K562 (cell line): ENCODE data around the gene ELF3. TPM values are rescaled to one million over a fixed set of nuclear protein-coding genes. Genes with fewer than 3 reads are reported as not detected.
A peak's percentile ranks its signal among the peaks of the same experiment; 100 is the strongest.

ENCODE experiments used
- ATAC-seq: fragments of 200-7000 bp; cut with Tn5 transposase; 3 replicates; pipeline ENCODE4 v1.9.1; 2020; ENCODE audit warnings: moderate library complexity
- BruUV-seq: library from RNA; stranded (reverse); fragments of 400-500 nt; replicated peaks from 2 replicates; lab custom pipeline; 2021; lab: Mats Ljungman, UMichigan
- CTCF ChIA-PET: fragments of 300-600 bp; formaldehyde crosslinking; extraction: SDS; loops from one replicate; lab custom pipeline; 2021; ENCODE audit warnings: low intra/inter-chr PET ratio; lab: Yijun Ruan, JAX
- POLR2A ChIA-PET: fragments of 300-600, 350-650 bp; sonication (Branson Sonifier 250); formaldehyde crosslinking; extraction: SDS; loops from one replicate; lab custom pipeline; 2021; ENCODE audit warnings: antibody characterized with exemption, inconsistent platforms; lab: Yijun Ruan, JAX
- DNase-seq, 4 experiments: peaks; one replicate each; pipeline versions ENCODE4 v3.0.0 to v3.0.0-alpha.2; 2011 to 2018; ENCODE audit warnings: low spot score in 3 of 4, mixed read lengths in 3 of 4; ENCODE audit errors: extremely low read depth in 1 of 4
- FAIRE-seq: peaks from 2 replicates; lab custom pipeline; 2011; peaks lifted over from hg19 to GRCh38; lab: Jason Lieb, UNC
- H2AFZ ChIP-seq: 2 replicates; pipeline ENCODE4 v1.6.0; 2011; ENCODE audit warnings: low read depth, low read length, control low read depth, inconsistent platforms
- H3K27ac ChIP-seq: fragments of 200-600 bp; 3 replicates; pipeline ENCODE4 v1.8.0; 2011; ENCODE audit warnings: low read depth, mild to moderate bottlenecking, control low read depth, inconsistent platforms, low read length, moderate library complexity, mixed read lengths; ENCODE audit errors: extremely low read depth
- H3K27me3 ChIP-seq, 2 experiments: fragments of 300-600 bp in 1 of 2; 2 replicates in 1 of 2; 3 replicates in 1 of 2; pipeline versions ENCODE4 v1.6.0 to v1.8.0; 2011; ENCODE audit warnings: inconsistent platforms in 2 of 2, low read length in 2 of 2, mild to moderate bottlenecking in 1 of 2, mixed read lengths in 1 of 2, moderate library complexity in 1 of 2; ENCODE audit not compliant: control insufficient read depth in 2 of 2, insufficient read depth in 2 of 2
- H3K36me3 ChIP-seq: fragments of 300-600 bp; 3 replicates; pipeline ENCODE4 v1.8.0; 2011; ENCODE audit warnings: mild to moderate bottlenecking, low read length, inconsistent platforms; ENCODE audit not compliant: control insufficient read depth, insufficient read depth
- H3K4me1 ChIP-seq, 2 experiments: fragments of 200-600 bp in 1 of 2; replicated peaks in 1 of 2; 2 replicates in 1 of 2; 3 replicates in 1 of 2; pipeline versions ENCODE4 v1.5.1 to v1.8.0; 2011; ENCODE audit warnings: inconsistent platforms in 2 of 2, low read length in 2 of 2, mild to moderate bottlenecking in 1 of 2, mixed read lengths in 1 of 2, moderate library complexity in 1 of 2; ENCODE audit not compliant: control insufficient read depth in 2 of 2, insufficient read depth in 2 of 2
- H3K4me2 ChIP-seq: 2 replicates; pipeline ENCODE4 v1.6.1; 2011; ENCODE audit warnings: low read length, control low read depth, inconsistent platforms, mixed read lengths; ENCODE audit not compliant: insufficient read depth
- H3K4me3 ChIP-seq: fragments of 200-600 bp; sonication (generic), shearing (Covaris generic); 2 replicates; pipeline ENCODE4 v1.5.1; 2016; ENCODE audit warnings: control low read depth, inconsistent platforms
- H3K79me2 ChIP-seq: fragments of 200-600 bp; 3 replicates; pipeline ENCODE4 v1.8.0; 2011; ENCODE audit warnings: low read length, inconsistent platforms; ENCODE audit not compliant: control insufficient read depth, insufficient read depth
- H3K9ac ChIP-seq, 2 experiments: 2 replicates each; pipeline versions ENCODE4 v1.6.0 to v1.6.1; 2011; ENCODE audit warnings: low read depth in 2 of 2, low read length in 2 of 2, control low read depth in 1 of 2, inconsistent platforms in 1 of 2, mild to moderate bottlenecking in 1 of 2, mixed read lengths in 1 of 2; ENCODE audit not compliant: insufficient read depth in 1 of 2
- H3K9me1 ChIP-seq: one replicate; pipeline ENCODE4 v1.6.0; 2011; ENCODE audit warnings: inconsistent platforms, mild to moderate bottlenecking, low read length, moderate library complexity; ENCODE audit not compliant: control insufficient read depth, insufficient read depth
- H3K9me3 ChIP-seq: replicated peaks from 2 replicates; pipeline ENCODE4 v1.5.1; 2011; ENCODE audit warnings: low read depth, low read length, inconsistent platforms; ENCODE audit not compliant: control insufficient read depth, insufficient read depth
- H4K20me1 ChIP-seq: replicated peaks from 2 replicates; pipeline ENCODE4 v1.6.1; 2011; ENCODE audit warnings: low read length, inconsistent platforms, mixed read lengths; ENCODE audit not compliant: control insufficient read depth, insufficient read depth
- ATF1 ChIP-seq, 2 experiments: fragments of 450-650 bp in 1 of 2; IDR thresholded peaks; 2 replicates each; pipeline ENCODE4 v1.6.1; 2016; ENCODE audit warnings: missing compliant biosample characterization in 1 of 2, missing genetic modification characterization in 1 of 2
- DPF2 ChIP-seq: fragments of 450-650 bp; IDR thresholded peaks from 2 replicates; pipeline ENCODE4 v1.6.1; 2016
- GABPB1 ChIP-seq: sonication (generic); formaldehyde crosslinking; IDR thresholded peaks from 2 replicates; pipeline ENCODE4 v1.8.0; 2022; ENCODE audit warnings: mild to moderate bottlenecking, missing genetic modification reagents
- GATA2 ChIP-seq: sonication (generic); formaldehyde crosslinking; IDR thresholded peaks from 2 replicates; pipeline ENCODE4 v1.4.0; 2020; ENCODE audit warnings: mild to moderate bottlenecking, missing genetic modification reagents
- HDAC2 ChIP-seq: fragments of 450-650 bp; IDR thresholded peaks from 2 replicates; pipeline ENCODE4 v1.6.1; 2016; ENCODE audit warnings: mild to moderate bottlenecking
- HLTF ChIP-seq: fragments of 450-650 bp; IDR thresholded peaks from 2 replicates; pipeline ENCODE4 v1.6.1; 2016
- KDM4B ChIP-seq, 2 experiments: fragments of 450-650 bp in 1 of 2; sonication (generic) in 1 of 2; IDR thresholded peaks; 2 replicates each; pipeline ENCODE4 v1.6.1; 2016 to 2017; ENCODE audit warnings: borderline replicate concordance in 2 of 2, antibody characterized with exemption in 1 of 2, low read depth in 1 of 2, mild to moderate bottlenecking in 1 of 2
- MEIS2 ChIP-seq: fragments of 450-650 bp; IDR thresholded peaks from 2 replicates; pipeline ENCODE4 v1.6.1; 2014; ENCODE audit warnings: mild to moderate bottlenecking; ENCODE audit not compliant: partially characterized antibody
- NFIX ChIP-seq: fragments of 250-450 bp; sonication (Bioruptor Pico); IDR thresholded peaks from 2 replicates; pipeline ENCODE4 v1.4.0; 2020; ENCODE audit warnings: low read depth, mild to moderate bottlenecking, moderate library complexity
- NFRKB ChIP-seq: fragments of 450-650 bp; IDR thresholded peaks from 2 replicates; pipeline ENCODE4 v1.6.1; 2016; ENCODE audit warnings: low read depth
- NR2C1 ChIP-seq, 2 experiments: fragments of 450-650 bp; IDR thresholded peaks; 2 replicates each; pipeline ENCODE4 v1.6.1; 2017; ENCODE audit warnings: mild to moderate bottlenecking in 2 of 2, antibody characterized with exemption in 1 of 2, inconsistent platforms in 1 of 2, missing compliant biosample characterization in 1 of 2, missing genetic modification characterization in 1 of 2
- NR3C1 ChIP-seq: sonication (generic); formaldehyde crosslinking; IDR thresholded peaks from 2 replicates; pipeline ENCODE4 v1.8.1; 2022; ENCODE audit warnings: missing genetic modification reagents
- SMAD1 ChIP-seq: fragments of 150-350 bp; IDR thresholded peaks from 2 replicates; pipeline ENCODE4 v1.6.1; 2014; ENCODE audit warnings: low read length, low read depth; ENCODE audit not compliant: partially characterized antibody
- TEAD4 ChIP-seq, 2 experiments: sonication (generic) in 1 of 2; formaldehyde crosslinking in 1 of 2; IDR thresholded peaks; 2 replicates each; pipeline versions ENCODE4 v1.6.1 to v1.8.0; 2012 to 2022; ENCODE audit warnings: borderline replicate concordance in 1 of 2, inconsistent platforms in 1 of 2, low read length in 1 of 2, mild to moderate bottlenecking in 1 of 2, missing genetic modification reagents in 1 of 2
- ZC3H11A ChIP-seq: IDR thresholded peaks from 2 replicates; pipeline ENCODE4 v1.6.1; 2012; ENCODE audit warnings: low read depth, low read length, improper control_type of control experiment
- ZKSCAN1 ChIP-seq: fragments of 150-350 bp; IDR thresholded peaks from 2 replicates; pipeline ENCODE4 v1.6.1; 2016; ENCODE audit warnings: low read depth, low read length
- ZNF12 ChIP-seq: sonication (generic); formaldehyde crosslinking; IDR thresholded peaks from 2 replicates; pipeline ENCODE4 v1.4.0; 2020; ENCODE audit warnings: mild to moderate bottlenecking, missing genetic modification reagents
- ZNF57 ChIP-seq: fragments of 450-650 bp; formaldehyde crosslinking; IDR thresholded peaks from 2 replicates; pipeline ENCODE4 v1.4.0; 2020; ENCODE audit warnings: mild to moderate bottlenecking, moderate library complexity
- ZNF668 ChIP-seq: fragments of 250-450 bp; sonication (Bioruptor Pico); IDR thresholded peaks from 2 replicates; pipeline ENCODE4 v1.8.0; 2022; ENCODE audit warnings: mild to moderate bottlenecking, inconsistent platforms
- ZZZ3 ChIP-seq: fragments of 450-650 bp; IDR thresholded peaks from 2 replicates; pipeline ENCODE4 v1.6.1; 2016; ENCODE audit warnings: antibody characterized with exemption, mild to moderate bottlenecking, moderate library complexity
- WGBS: fragments of 100-300 bp; shearing (Covaris generic); methylation state at CpG from one replicate; pipeline ENCODE4 v1.1.6; 2016; ENCODE audit warnings: low coverage, mixed read lengths; ENCODE audit not compliant: insufficient coverage; ENCODE audit errors: missing lambda C conversion rate; 5-methylcytosine and 5-hydroxymethylcytosine counted together
- in situ Hi-C: fragments of 300-500 bp; cut with MboI; formaldehyde crosslinking; loops from 4 replicates; pipeline ENCODE4 v1.15.0; 2018; ENCODE audit warnings: inconsistent platforms, mixed read lengths
- intact Hi-C: fragments of 100-400 bp; cut with micrococcal nuclease; formaldehyde crosslinking; loops from 2 replicates; pipeline ENCODE4 v1.14.2; 2022
- polyA plus RNA-seq, 8 experiments: library from polyadenylated mRNA; depleted of rRNA in 4 of 8; stranded (reverse) in 5 of 8; unstranded in 3 of 8; fragments of >200 nt; fragmentation: Nextera tagmentation in 2 of 8; fragmentation: Illumina TruSeq in 1 of 8; extraction: Ambion mirVana in 2 of 8; extraction: Trizol in 1 of 8; gene quantifications; 2 replicates each; pipeline versions ENCODE4 v1.2.1 to v1.2.3, GENCODE V29; 2011 to 2014; ENCODE audit warnings: inconsistent platforms in 1 of 8, missing spikeins in 1 of 8
- total RNA-seq, 7 experiments: library from RNA; depleted of rRNA in 6 of 7; stranded (reverse); fragments of >200 nt in 6 of 7; fragmentation: Illumina TruSeq in 2 of 7; extraction: Trizol in 2 of 7; gene quantifications; 2 replicates each; pipeline versions ENCODE4 v1.2.1 to v1.2.3, GENCODE V29; 2011 to 2021; ENCODE audit warnings: low replicate concordance in 1 of 7
- TF ChIP-seq, protein P1 (sequence below): fragments of 450-650 bp; IDR thresholded peaks from 2 replicates; pipeline ENCODE4 v1.6.1; 2014; ENCODE audit warnings: low read depth, mild to moderate bottlenecking, moderate library complexity, borderline replicate concordance

The ELF3 gene
- total and polyA plus RNA-seq, 9 of the 15 experiments (the other 6 are each of a cell fraction or from before 2014, with no cell fraction given) = 0.03 to 1.2 (median 0.07) TPM; not detected in 4

DNA sequence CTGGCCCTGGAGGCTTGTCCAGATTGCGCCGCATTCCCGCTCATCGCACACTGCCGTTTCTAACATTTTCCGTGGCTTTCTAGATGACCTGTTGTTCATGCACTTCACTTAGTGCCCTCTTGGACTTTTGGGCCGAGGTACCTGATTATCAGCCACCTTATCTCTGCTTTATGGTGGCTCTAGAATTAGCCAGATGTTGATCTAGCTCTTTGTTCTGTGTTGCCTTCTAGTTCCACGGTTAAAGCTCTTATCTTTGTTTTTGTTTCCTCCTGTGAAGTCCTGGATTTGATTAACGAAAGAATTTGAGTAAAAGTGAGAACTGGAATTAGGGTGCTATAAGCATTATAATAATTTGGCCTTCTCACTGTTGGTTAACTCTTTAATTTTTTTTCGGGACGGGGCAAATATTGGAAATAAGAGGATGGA lies 27.0 kb upstream of the ELF3 start:
- ATAC-seq (no peak), DNase-seq (no peak), FAIRE-seq (no peak)
- POLR2A ChIA-PET = interaction anchor here (0.6 to 3.7 kb wide), 11 partner anchors 10 to 175 kb away, joined by 3 to 15 read pairs (median 5); partner anchors contain the start of gene TIMM17A
- Histone ChIP-seq H3K4me3 (peak overlapping the region; percentile 99), H3K4me1 (peaks cover 9 to 19% of the 10 kb centered on the region in 2 experiments; a peak in 4 of 5 replicates), H3K79me2 (peaks cover 44% of the 10 kb centered on the region), H3K9me3 (no peaks in the 10 kb centered on the region), H3K9ac (peak overlapping the region; percentile 91 to 99), H3K27me3 (no peaks in the 10 kb centered on the region), H4K20me1 (peaks cover 13% of the 10 kb centered on the region; the same call in 1 of the 2 replicates), H3K36me3 (peaks cover 26% of the 10 kb centered on the region; the same call in 2 of the 3 replicates), H3K27ac (peak overlapping the region; percentile 91), H3K9me1 (no peaks in the 10 kb centered on the region), H3K4me2 (peak overlapping the region; percentile 98), H2AFZ (peak overlapping the region; percentile 91)
- intact Hi-C loops (no loop called here), in situ Hi-C loops (no loop called here)
- no TSS peak for BruUV-seq
- WGBS = 6% methylated on average over 11 of the region's 11 CpGs
- CTCF ChIA-PET = interaction anchor here (0.6 to 1.8 kb wide), 3 partner anchors 16 to 133 kb away, joined by 3 to 6 read pairs (median 3); no protein-coding TSS in a partner anchor
- TF ChIP-seq ZNF668 (CRISPR knock-in tag) = no peak
- no peak for TF ChIP-seq MEIS2
- no peak for TF ChIP-seq NR3C1 (CRISPR knock-in tag)
- TF ChIP-seq HLTF = peak; percentile 9; the same call in 1 of the 2 replicates
- TF ChIP-seq ZC3H11A = no peak
- TF ChIP-seq KDM4B (IDR thresholded peaks at IDR 0.05; ENCODE audit: borderline replicate concordance in 2 of 2, low read depth in 1 of 2) = 0 out of 4 replicates have a peak, but pooled peaks of 1 of the 2 experiments have one; percentile 19
- TF ChIP-seq, protein P1, sequence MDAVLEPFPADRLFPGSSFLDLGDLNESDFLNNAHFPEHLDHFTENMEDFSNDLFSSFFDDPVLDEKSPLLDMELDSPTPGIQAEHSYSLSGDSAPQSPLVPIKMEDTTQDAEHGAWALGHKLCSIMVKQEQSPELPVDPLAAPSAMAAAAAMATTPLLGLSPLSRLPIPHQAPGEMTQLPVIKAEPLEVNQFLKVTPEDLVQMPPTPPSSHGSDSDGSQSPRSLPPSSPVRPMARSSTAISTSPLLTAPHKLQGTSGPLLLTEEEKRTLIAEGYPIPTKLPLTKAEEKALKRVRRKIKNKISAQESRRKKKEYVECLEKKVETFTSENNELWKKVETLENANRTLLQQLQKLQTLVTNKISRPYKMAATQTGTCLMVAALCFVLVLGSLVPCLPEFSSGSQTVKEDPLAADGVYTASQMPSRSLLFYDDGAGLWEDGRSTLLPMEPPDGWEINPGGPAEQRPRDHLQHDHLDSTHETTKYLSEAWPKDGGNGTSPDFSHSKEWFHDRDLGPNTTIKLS = peak; percentile 39; the same call in 1 of the 2 replicates
- no peak for TF ChIP-seq SMAD1
- 0 out of 2 replicates have a peak, but pooled peaks have one; percentile 16 for TF ChIP-seq NFRKB
- peak; percentile 60 for TF ChIP-seq NR2C1 (IDR thresholded peaks at IDR 0.05)
- no peak for TF ChIP-seq NR2C1 (tag; IDR thresholded peaks at IDR 0.05)
- TF ChIP-seq ZZZ3 = 0 out of 2 replicates have a peak, but pooled peaks have one; percentile 68
- TF ChIP-seq ZNF12 = no peak; the same call in 1 of the 2 replicates
- TF ChIP-seq GABPB1 (CRISPR knock-in tag) = 0 out of 2 replicates have a peak, but pooled peaks have one; percentile 12
- peak; percentile 79; the same call in 1 of the 2 replicates for TF ChIP-seq DPF2
- peak; percentile 1; the same call in 1 of the 2 replicates for TF ChIP-seq TEAD4 (IDR thresholded peaks at IDR 0.05; ENCODE audit: low read length)
- no peak for TF ChIP-seq TEAD4 (CRISPR knock-in tag; IDR thresholded peaks at IDR 0.05; ENCODE audit: borderline replicate concordance)
- no peak for TF ChIP-seq NFIX
- TF ChIP-seq ZKSCAN1 = no peak
- TF ChIP-seq ZNF57 = no peak
- TF ChIP-seq HDAC2 = peak; percentile 91; the same call in 1 of the 2 replicates
- 0 out of 2 replicates have a peak, but pooled peaks have one; percentile 14 for TF ChIP-seq GATA2 (CRISPR knock-in tag)
- no peak for TF ChIP-seq ATF1 (CRISPR knock-in tag; IDR thresholded peaks at IDR 0.05)
- peak; percentile 2; the same call in 1 of the 2 replicates for TF ChIP-seq ATF1 (tag; IDR thresholded peaks at IDR 0.05)
